ENCODE data around the gene UNC79.

The UNC79 gene

GRCh38 chr14:93714605-93715004, 283.9 kb downstream of the UNC79 start:
- no peak for TF ChIP-seq RARB (CRISPR knock-in tag; IDR thresholded peaks at IDR 0.05)
- ATAC-seq: no peak

- ATAC-seq: no peak; the same call in 2 of the 3 replicates
- no peak for TF ChIP-seq ZFP30 (CRISPR knock-in tag; IDR thresholded peaks at IDR 0.05)
- TF ChIP-seq ESRRG (CRISPR knock-in tag; IDR thresholded peaks at IDR 0.05): no peak
- TF ChIP-seq ZNF8 (CRISPR knock-in tag; IDR thresholded peaks at IDR 0.05): no peak
These were observed 284.7 kb downstream of the UNC79 start for GRCh38 chr14:93715279-93715927.

- ATAC-seq: no peak
- TF ChIP-seq SNAI2 (CRISPR knock-in tag; IDR thresholded peaks at IDR 0.05) (no peak), ARNTL (CRISPR knock-in tag; IDR thresholded peaks at IDR 0.05; ENCODE audit: borderline replicate concordance, low read depth) (no peak), TCF4 (CRISPR knock-in tag; IDR thresholded peaks at IDR 0.05; ENCODE audit: borderline replicate concordance) (no peak), ISL1 (CRISPR knock-in tag; IDR thresholded peaks at IDR 0.05) (no peak)
These were observed 285.4 kb downstream of the UNC79 start for GRCh38 chr14:93716002-93716745.

GRCh38 chr14:93716746-93717667, 286.3 kb downstream of the UNC79 start:
- TF ChIP-seq TSHZ2 (CRISPR knock-in tag; IDR thresholded peaks at IDR 0.05) (no peak), ZC3H10 (CRISPR knock-in tag; IDR thresholded peaks at IDR 0.05) (no peak), ZNF70 (CRISPR knock-in tag; IDR thresholded peaks at IDR 0.05) (no peak), CSDC2 (CRISPR knock-in tag; IDR thresholded peaks at IDR 0.05) (no peak), GLIS3 (CRISPR knock-in tag; IDR thresholded peaks at IDR 0.05) (no peak), ESRRG (CRISPR knock-in tag; IDR thresholded peaks at IDR 0.05) (no peak), ARNTL (CRISPR knock-in tag; IDR thresholded peaks at IDR 0.05; ENCODE audit: borderline replicate concordance, low read depth) (no peak), CSRNP3 (CRISPR knock-in tag; IDR thresholded peaks at IDR 0.05) (no peak), ZNF565 (CRISPR knock-in tag; conservative IDR thresholded peaks at IDR 0.05; ENCODE audit: low read depth) (no peak), PATZ1 (CRISPR knock-in tag; IDR thresholded peaks at IDR 0.05; ENCODE audit: borderline replicate concordance) (no peak), ZNF8 (CRISPR knock-in tag; IDR thresholded peaks at IDR 0.05) (no peak), SNAI2 (CRISPR knock-in tag; IDR thresholded peaks at IDR 0.05) (no peak), ISL1 (CRISPR knock-in tag; IDR thresholded peaks at IDR 0.05) (no peak)
- ATAC-seq: no peak

GRCh38 chr14:93717668-93718320, 287.1 kb downstream of the UNC79 start:
- TF ChIP-seq SNAI2 (CRISPR knock-in tag; IDR thresholded peaks at IDR 0.05): no peak
- no peak for TF ChIP-seq CREB5 (CRISPR knock-in tag; IDR thresholded peaks at IDR 0.05; ENCODE audit: low read depth)
- no peak for TF ChIP-seq OSR1 (CRISPR knock-in tag; IDR thresholded peaks at IDR 0.05)
- no peak for TF ChIP-seq ZFP3 (CRISPR knock-in tag; IDR thresholded peaks at IDR 0.05)
- no peak for TF ChIP-seq CSRNP3 (CRISPR knock-in tag; IDR thresholded peaks at IDR 0.05)
- TF ChIP-seq BACH2 (CRISPR knock-in tag; IDR thresholded peaks at IDR 0.05; ENCODE audit: borderline replicate concordance): no peak
- TF ChIP-seq ESRRG (CRISPR knock-in tag; IDR thresholded peaks at IDR 0.05): no peak
- ATAC-seq: no peak
